HG02840 (cell line): ENCODE data around the gene NUDT2.
"Not testable (repeated sequence)": the region's sequence is repeated elsewhere in the genome, so short reads cannot be mapped to it uniquely, and the experiment has no call there.

Experiments
- ATAC-seq: cut with Tn5 transposase; IDR thresholded peaks from one replicate; pipeline ENCODE4 v1.9.1; 2021; ENCODE audit warnings: mild to moderate bottlenecking, moderate library complexity, moderate number of reproducible peaks; ENCODE audit not compliant: unreplicated experiment, low FRiP score

Gene NUDT2

DNA sequence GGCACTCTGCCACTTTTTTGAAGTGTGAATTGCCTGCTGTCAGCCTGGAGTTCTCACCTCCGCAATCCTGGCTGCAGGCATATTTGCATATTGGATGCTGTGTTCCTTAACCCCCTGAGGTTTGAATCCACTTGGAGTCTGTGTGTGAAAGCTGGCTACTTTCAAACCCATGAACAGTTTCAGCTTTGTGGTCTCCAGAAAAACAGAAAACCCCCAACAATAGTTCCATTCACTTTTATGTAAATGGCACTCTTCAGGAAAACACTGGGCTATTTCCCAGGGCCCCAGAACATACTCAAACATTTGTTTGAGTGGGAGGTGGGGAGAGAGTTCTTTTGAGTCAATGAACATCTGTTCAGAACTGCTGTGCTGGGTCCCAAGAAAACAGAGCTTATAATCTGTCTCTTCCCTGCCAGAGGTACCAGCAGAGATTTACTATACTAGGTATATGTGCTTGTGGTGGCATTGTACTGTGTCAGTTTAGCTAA lies 5.0 kb downstream of the NUDT2 start:
- ATAC-seq: no peak

DNA sequence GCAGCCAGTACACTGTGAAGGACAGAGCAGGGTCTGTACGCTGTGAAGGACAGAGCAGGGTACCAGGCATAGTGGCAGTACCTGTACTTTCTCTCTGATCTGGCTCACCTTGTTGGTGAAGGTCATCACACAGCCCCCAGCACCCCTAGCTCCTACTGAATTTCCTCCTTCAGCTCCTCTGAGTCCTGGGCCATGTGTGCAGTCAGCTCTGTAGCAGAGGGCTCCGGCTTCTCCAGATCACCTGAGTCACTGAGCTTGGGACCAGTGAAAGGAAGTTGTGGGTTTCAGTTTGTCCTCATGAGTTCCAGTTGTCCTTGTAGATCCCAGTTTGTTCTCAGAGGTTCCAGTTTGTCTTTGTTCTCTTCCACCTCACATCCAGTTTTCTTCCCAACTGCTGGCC lies 5.5 kb downstream of the NUDT2 start:
- no peak for ATAC-seq

DNA sequence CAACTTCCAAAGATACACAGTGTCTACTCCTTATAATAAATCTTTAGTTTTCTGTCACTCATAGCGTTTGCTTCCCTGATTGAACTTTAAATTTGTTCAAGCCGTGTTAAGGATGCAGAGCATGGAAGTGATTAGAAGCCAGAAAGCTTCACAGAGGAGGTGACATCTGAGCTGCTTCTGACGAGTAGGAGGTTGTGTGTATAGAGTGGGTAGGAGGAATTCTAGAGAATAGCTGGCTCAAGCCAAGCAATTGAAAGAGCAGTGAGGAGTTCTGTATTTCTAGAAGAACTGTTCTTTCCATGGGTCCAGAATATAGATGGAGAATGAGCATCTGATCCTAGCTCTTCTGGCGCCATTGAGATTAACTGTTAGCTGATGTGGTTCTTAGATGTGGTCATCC lies 6.0 kb downstream of the NUDT2 start:
- ATAC-seq: no peak

DNA sequence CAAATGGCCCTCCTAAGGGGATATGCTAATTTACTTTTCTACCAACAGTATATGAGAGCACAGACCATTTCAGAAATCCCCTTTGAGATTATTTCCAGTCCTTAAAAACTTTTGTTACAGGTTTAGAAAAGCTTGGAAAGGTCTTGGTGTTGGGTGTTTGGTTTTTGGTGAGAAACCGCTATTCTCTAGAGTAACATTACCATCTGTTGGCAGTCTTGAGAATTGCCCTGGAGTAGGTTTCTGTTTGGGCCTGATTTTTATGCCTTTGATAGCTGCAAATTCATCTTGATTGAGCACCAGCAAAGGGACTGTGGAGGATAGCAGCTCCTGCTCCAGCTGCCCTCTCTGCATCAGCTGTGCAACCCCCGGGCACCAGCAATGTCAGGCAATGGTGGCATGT lies 8.0 kb downstream of the NUDT2 start:
- no peak for ATAC-seq

DNA sequence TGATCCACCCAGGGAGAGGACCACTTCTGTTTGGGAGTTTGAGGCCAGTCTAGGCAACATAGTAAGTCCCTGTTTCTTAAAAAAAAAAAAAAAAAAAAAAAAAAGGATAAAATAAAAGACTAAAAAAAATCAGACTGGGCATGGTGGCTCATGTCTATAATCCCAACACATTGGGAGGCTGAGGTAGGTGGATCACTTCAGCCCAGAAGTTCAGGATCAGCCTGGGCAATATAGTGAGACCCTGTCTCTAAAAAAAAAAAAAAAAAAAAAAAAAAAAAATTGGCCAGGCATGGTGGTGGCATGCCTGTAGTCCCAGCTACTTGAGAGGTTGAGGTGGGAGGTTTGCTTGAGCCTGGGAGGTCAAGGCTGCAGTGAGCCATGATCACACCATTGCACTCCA lies 8.7 kb downstream of the NUDT2 start:
- not testable (repeated sequence) for ATAC-seq

DNA sequence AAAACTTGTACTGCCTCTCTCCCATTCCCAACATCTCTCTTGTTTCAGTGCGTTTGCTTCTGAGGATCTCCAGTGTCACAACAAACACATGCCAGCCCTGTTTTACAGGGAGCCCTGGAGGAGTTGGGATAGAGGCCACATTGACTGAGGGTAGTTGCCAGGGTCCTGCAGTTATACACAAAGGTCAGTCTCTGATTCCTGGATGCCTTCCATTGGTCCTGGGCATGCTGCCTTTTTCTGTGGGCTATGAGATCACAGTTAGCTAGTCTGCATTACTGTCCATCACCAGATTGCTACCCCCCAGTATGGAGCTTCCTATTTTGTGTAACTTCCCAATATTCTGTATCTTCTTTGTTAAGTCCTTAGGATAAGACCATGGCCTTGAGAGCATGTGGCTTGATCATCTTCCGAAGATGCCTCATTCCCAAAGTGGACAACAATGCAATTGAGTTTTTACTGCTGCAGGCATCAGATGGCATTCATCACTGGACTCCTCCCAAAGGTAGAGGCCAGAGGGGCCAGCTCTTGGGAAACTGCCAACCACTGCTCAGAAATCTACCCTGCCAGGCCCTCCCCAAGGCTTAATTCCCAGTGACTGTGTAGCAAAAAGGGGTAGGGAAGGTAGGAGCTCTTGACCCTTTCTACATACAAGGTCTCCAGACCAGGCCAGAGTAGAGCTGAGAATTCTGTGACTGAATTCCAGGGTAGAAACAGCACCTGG lies 9.5 kb downstream of the NUDT2 start:
- no peak for ATAC-seq

DNA sequence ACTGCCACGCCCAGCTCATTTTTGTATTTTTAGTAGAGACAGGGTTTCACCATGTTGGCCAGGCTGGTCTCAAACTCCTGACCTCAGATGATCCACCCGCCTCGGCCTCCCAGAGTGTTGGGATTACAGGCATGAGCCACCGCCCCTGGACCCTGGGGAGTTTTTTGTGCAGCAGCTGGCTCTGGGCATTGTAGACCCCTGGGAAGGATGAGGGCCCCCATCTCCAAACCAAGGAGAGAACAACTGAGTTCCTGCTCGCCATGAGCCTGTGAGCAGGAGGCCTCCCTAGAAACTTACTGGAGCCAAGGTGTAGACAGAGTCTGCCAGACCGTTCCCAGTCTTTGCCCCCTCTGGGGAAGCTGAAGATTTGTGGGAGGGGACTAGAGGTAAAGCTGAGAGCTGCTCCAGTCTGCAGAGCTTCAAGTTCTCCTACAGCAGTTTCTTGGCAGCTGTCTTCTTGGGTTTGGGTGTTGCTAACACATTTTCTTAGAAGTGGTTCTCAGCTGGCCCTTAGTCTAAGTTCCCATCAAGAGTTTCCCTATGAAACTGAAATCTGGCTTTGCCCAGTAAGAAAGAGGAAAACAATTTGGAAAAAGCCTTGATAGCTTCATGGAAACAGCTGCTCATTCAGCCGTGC lies 12.4 kb downstream of the NUDT2 start:
- no peak for ATAC-seq

DNA sequence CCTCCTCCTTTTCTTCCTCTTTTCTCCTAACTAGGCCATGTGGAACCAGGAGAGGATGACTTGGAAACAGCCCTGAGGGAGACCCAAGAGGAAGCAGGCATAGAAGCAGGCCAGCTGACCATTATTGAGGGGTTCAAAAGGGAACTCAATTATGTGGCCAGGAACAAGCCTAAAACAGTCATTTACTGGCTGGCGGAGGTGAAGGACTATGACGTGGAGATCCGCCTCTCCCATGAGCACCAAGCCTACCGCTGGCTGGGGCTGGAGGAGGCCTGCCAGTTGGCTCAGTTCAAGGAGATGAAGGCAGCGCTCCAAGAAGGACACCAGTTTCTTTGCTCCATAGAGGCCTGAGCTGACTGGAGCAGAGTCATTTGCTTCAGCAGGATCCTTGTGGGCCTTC lies 13.7 kb downstream of the NUDT2 start:
- ATAC-seq: no peak

DNA sequence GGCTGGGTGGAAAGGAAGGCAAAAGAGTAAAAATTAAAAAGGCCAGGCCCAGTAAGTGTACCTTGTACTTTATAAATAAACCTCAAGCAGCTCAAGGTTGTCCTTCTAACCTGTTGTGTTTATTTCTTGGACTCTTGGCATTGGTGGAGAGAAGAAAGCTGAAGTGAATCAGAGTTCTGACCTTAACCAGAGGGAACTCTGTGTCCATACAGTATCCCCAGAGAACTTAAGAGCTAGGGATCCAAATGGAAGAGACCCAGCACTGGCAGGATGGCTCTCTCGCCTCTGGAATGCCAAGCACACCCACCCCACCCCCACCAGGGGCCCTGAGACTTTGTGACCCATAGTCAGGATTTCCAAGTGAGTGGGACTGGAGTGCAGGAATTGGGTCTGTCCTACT lies 14.2 kb downstream of the NUDT2 start:
- no peak for ATAC-seq

DNA sequence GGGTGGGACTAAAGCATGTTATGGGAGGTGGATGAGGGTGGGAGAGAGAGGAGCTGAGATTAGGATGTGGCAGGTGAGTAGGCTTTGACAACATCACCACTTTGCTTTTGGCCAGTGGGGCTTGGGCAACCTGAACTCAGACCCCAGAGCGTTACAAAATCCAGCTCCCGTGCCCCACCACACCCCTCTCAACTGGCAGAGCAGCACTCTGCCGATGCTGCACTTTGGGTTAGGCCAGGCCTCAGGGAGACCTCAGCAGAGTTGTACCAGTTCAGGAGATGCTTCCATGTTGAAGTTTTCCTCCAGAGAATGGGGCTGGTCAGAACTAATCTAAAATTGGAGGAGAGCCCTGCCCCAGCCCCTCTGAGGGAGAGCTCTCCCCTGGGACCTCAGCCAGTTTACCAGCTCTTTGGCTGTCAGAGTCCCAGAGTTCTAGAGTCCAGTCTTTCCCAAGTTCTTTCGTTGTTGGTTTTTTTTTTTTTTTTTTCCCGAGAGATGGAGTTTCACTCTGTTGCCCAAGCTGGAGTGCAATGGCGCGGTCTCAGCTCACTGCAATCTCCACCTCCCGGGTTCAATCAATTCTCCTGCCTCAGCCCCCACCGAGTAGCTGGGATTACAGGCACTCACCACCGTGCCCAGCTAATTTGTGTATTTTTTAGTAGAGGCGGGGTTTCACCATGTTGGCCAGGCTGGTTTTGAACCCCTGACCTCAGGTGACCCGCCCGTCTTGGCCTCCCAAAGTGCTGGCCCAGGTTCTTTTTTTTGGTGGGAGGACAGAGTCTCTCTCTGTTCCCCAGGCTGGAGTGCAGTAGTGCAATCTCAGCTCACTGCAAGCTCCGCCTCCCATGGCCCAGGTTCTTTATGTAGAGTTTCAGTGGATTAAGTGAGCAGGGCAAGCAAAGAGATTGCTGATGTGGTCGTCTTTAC lies 17.8 kb downstream of the NUDT2 start:
- no peak for ATAC-seq

DNA sequence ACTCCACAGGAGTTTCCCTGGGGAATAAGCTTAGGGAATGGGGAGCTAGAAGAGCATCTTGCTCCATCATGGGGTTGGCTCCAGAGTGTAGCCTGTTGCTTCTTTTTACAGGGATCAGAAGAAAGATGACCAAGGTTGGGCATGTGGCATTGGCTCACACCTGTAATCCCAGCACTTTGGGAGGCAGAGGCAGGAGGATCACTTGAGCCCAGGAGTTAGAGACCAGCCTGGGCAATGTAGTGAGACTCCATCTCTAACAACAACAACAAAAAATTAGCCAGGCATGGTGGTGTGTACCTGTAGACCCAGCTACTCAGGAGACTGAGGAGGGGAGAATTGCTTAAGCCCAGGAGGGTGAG lies 18.4 kb downstream of the NUDT2 start:
- ATAC-seq: no peak

DNA sequence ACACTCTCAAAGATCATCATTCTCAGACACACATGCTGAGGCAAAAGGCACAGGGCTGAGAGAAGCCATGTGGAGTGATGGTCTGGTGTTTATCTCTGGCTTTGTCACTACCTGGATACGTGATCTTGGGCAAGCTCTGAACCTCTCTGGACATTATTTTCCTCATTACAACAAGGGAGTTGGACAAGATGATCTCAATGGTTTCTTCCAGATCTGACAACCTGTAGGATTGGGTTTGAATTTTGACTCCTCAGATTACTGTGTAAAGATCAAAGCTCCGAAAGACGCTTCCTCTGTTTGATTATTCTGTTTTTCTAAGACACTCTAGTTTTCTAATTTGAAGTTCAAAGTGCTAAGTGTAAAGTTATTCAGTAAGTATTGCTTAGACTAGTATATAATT lies 20.0 kb downstream of the NUDT2 start:
- no peak for ATAC-seq

DNA sequence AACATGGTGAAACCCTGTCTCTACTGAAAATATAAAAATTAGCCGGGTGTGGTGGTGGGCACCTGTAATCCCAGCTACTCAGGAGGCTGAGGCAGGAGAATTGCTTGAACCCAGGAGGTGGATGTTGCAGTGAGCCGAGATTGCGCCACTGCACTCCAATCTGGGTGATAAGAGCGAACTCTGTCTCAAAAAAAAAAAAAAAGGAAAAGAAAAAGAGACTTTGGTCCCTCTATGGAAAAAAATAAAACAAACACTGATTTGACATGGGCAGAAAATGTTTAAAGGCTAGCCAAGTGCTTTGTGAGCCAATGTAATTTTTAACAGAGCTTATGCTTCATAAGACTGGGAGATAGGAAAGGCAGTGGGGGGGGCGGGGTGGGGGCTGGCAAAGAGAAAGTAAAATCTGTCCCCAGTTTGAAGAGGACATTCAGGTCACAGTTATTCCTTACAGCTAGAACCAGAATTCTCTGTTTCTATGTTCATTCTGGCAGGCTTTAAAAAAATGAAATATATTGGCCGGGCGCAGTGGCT lies 22.8 kb downstream of the NUDT2 start:
- not testable (repeated sequence) for ATAC-seq

DNA sequence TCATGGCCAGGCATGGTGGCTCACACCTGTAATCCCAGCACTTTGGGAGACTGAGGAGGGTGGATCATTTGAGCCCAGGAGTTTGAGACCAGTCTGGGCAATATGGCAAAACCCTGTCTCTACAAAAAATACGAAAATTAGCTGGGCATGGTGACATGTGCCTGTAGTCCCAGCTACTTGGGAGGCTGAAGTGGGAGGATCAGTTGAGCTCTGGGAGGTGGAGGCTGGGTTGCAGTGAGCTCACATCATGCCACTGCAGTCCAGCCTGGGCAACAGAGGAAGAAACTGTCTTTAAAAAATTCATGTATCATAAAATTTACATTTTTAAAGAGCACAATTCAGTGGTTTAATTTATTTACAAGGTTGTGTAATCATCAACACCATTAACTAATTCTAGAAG lies 23.6 kb downstream of the NUDT2 start:
- not testable (repeated sequence) for ATAC-seq

DNA sequence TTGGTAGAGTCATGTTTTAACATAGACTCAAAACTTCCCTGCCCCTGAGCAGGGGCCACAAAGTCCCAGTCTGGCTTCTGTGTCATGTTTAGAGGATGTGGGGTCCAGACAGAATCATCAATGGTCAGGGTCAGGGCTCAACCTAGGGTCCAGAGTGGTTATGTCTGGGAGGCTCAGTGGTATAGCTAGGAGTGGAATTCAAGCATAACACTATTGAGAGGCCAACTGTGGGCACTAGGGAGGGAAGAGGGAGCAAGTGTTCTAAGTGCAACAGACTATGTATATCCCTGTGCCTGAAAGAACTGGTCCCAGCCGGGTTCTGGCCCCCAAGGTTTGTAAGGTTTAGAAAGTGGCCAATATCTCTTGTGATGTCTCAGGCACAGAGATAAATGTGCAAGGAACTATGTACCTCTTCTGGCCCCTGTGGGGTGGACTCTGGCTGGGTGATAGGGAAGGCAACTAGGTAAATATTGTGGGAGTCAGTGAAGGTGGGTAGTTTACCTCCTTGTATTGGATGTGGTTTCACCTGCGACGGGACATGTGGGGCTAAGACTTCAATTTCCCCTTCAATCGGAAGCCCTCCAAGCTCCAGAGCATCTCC lies 33.3 kb downstream of the NUDT2 start:
- no peak for ATAC-seq

DNA sequence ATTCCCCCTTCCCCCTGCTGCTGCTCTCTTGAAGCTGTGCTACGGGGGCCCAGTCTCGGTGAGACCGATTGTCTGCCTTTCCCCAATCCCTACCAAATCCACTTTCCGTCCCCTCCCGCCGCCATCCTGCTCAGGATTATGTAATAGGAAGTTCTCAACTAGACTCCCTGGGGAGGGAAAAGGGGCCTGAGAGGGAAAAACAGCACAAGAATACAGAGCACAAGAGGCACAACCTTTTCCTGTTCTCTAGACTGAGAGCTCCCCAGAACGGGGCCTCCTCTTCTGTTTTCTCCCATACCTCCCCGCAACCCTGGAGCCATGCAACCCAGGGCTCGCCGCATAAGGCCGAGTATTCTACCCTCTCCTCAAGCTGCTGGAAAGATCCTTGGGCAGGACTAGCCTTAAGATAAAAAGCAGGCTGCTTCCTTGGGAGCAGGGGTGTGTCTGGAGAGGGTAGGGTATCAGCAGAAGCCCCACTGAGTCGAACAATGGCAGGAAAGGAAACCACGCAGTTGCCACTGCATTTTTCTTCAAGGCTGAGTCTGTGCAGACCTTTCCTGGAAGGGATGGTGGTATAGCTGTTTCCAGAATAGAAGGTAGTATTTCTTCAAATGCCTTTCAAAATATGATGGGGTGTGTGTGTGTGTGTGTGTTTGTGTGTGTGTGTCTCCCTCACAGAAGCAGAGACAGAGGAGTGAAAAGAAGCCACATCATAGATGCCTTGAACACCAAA lies 34.4 kb downstream of the NUDT2 start:
- ATAC-seq: no peak

DNA sequence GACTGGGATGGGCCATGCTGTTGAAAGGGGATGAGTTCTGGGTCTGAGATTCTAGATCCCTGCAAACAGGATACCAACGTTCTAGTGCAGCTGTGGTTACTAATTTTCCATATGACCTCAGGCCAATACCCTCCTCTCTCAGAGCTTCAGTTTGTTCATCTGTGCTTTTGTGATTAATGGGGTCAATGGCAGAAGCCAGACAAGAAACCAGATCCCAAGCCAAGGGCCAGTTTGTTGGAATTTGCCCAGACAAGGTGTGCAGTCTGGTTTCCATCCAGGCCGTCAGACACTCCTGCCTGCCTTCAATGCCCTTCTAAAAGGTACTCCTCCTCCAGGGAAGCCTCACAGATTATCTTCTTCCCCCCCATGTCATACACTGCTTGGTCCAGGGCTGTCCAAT lies 35.9 kb downstream of the NUDT2 start:
- no peak for ATAC-seq

DNA sequence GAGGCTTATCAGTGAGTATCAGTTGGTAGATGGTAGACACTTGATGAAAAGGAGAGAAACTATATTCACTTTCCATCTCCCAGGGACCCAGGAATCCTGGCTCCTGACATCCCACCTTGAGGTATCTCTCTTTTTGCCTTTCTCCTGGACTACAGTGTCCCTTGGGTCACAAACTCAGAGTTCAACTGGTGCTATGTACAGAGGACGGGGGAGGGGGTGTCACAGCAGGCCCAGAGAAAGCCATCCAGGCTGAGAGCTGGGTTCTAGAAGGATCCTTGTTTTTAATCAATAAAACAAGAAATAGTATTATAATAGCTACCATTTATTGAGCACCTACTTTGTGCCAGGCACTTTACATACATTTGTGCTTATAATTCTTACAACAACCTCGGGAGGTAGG lies 37.0 kb downstream of the NUDT2 start:
- no peak for ATAC-seq

DNA sequence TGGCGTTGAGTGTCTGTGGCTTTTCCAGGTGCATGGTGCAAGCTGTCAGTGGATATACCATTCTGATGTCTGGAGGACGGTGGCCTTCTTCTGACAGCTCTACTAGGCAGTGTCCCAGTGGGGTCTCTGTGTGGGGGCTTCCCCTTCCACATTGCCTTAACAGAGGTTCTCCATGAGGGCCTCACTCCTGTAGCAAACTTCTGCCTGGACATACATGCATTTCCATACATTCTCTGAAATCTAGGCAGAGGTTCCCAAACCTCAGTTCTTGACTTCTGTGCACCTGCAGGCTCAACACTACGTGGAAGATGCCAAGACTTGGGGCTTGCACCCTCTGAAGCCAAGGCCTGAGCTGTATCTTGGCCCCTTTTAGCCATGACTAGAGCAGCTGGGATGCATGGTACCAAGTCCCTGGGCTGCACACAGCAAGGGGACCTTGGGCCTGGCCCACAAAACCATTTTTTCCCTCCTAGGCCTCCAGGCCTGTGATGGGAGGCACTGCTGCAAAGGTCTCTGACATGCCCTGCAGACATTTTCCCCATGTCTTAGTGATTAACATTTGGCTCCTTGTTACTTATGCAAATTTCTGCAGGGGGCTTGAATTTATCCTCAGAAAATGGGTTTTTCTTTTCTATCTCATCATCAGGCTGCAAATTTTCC lies 38.5 kb downstream of the NUDT2 start:
- not testable (repeated sequence) for ATAC-seq
